Endothelial cell of umbilical vein (primary cell): Measurements from ENCODE around the gene MBTPS1. TPM values are rescaled to one million over a fixed set of nuclear protein-coding genes. Genes with fewer than 3 reads are reported as not detected.

Source experiments
- BruUV-seq: library from RNA; stranded (reverse); fragments of 400-500 nt; replicated peaks from 2 replicates; lab custom pipeline; 2021; lab: Mats Ljungman, UMichigan
- CTCF ChIA-PET: fragments of 300-600, 350-600 bp; sonication (Branson Sonifier 250); formaldehyde crosslinking; loops from one replicate; lab custom pipeline; 2021; ENCODE audit warnings: antibody characterized with exemption, inconsistent platforms; lab: Charles Lee
- POLR2A ChIA-PET: fragments of 300-600, 350-600 bp; sonication (Branson Sonifier 250); formaldehyde crosslinking; loops from one replicate; lab custom pipeline; 2021; ENCODE audit warnings: antibody characterized with exemption, inconsistent platforms; lab: Charles Lee
- DNase-seq: peaks from one replicate; pipeline ENCODE4 v3.0.0-alpha.2; 2011; ENCODE audit warnings: low read depth, low spot score
- FAIRE-seq: peaks from 2 replicates; lab custom pipeline; 2011; peaks lifted over from hg19 to GRCh38; lab: Jason Lieb, UNC
- H2AFZ ChIP-seq: 2 replicates; pipeline ENCODE4 v1.6.0; 2012; ENCODE audit warnings: low read depth, low read length, control low read depth, inconsistent platforms
- H3K27ac ChIP-seq: 2 replicates; pipeline ENCODE4 v1.5.1; 2011; ENCODE audit warnings: low read depth, mild to moderate bottlenecking, control low read depth, low read length, moderate library complexity; ENCODE audit not compliant: insufficient read depth
- H3K27me3 ChIP-seq, 2 experiments: 2 replicates each; pipeline versions ENCODE4 v1.6.0 to v1.6.1; 2011; ENCODE audit warnings: low read length in 2 of 2, mixed read lengths in 1 of 2; ENCODE audit not compliant: control insufficient read depth in 2 of 2, insufficient read depth in 2 of 2
- H3K36me3 ChIP-seq, 2 experiments: 2 replicates in 1 of 2; 3 replicates in 1 of 2; pipeline ENCODE4 v1.5.1; 2011; ENCODE audit warnings: low read length in 2 of 2, mild to moderate bottlenecking in 1 of 2, moderate library complexity in 1 of 2; ENCODE audit not compliant: control insufficient read depth in 2 of 2, insufficient read depth in 2 of 2; ENCODE audit errors: extremely low read depth in 1 of 2
- H3K4me1 ChIP-seq: 3 replicates; pipeline ENCODE4 v1.5.1; 2011; ENCODE audit warnings: mild to moderate bottlenecking, low read length; ENCODE audit not compliant: control insufficient read depth, insufficient read depth; ENCODE audit errors: extremely low read depth
- H3K4me2 ChIP-seq: 2 replicates; pipeline ENCODE4 v1.6.1; 2011; ENCODE audit warnings: low read length, control low read depth, mixed read lengths; ENCODE audit not compliant: insufficient read depth
- H3K4me3 ChIP-seq, 3 experiments: fragments of 200-600 bp in 1 of 3; sonication (generic), shearing (Covaris generic) in 1 of 3; replicated peaks in 1 of 3; 2 replicates each; pipeline ENCODE4 v1.5.1; 2011 to 2016; ENCODE audit warnings: control low read depth in 3 of 3, low read length in 3 of 3, mild to moderate bottlenecking in 2 of 3, inconsistent platforms in 1 of 3, low read depth in 1 of 3, moderate library complexity in 1 of 3; ENCODE audit not compliant: insufficient read depth in 1 of 3
- H3K79me2 ChIP-seq: 2 replicates; pipeline ENCODE4 v1.6.0; 2012; ENCODE audit warnings: low read length, inconsistent platforms; ENCODE audit not compliant: control insufficient read depth, insufficient read depth
- H3K9ac ChIP-seq: replicated peaks from 2 replicates; pipeline ENCODE3; 2011; ENCODE audit warnings: low read length, control low read depth; ENCODE audit not compliant: insufficient read depth; ENCODE audit errors: extremely low read depth
- H3K9me1 ChIP-seq: replicated peaks from 3 replicates; pipeline ENCODE4 v1.6.0; 2011; ENCODE audit warnings: mild to moderate bottlenecking, low read length; ENCODE audit not compliant: control insufficient read depth, insufficient read depth; ENCODE audit errors: extremely low read depth
- H3K9me3 ChIP-seq: replicated peaks from 2 replicates; pipeline ENCODE4 v1.5.1; 2012; ENCODE audit warnings: low read length, inconsistent platforms; ENCODE audit not compliant: control insufficient read depth, insufficient read depth
- H4K20me1 ChIP-seq: replicated peaks from 2 replicates; pipeline ENCODE3; 2011; ENCODE audit warnings: mild to moderate bottlenecking, low read length; ENCODE audit not compliant: control insufficient read depth, insufficient read depth; ENCODE audit errors: extremely low read depth
- EZH2 ChIP-seq: IDR thresholded peaks from 2 replicates; pipeline ENCODE4 v1.6.1; 2012; ENCODE audit warnings: borderline replicate concordance, low read depth, mild to moderate bottlenecking, moderate library complexity, low read length, inconsistent platforms; ENCODE audit not compliant: severe bottlenecking
- FOS ChIP-seq: IDR thresholded peaks from 2 replicates; pipeline ENCODE4 v1.6.1; 2011; ENCODE audit warnings: mild to moderate bottlenecking, low read length, moderate library complexity, borderline replicate concordance; ENCODE audit not compliant: insufficient read depth
- GATA2 ChIP-seq: IDR thresholded peaks from 2 replicates; pipeline ENCODE4 v1.7.0; 2011; ENCODE audit warnings: low read depth, mild to moderate bottlenecking, moderate library complexity, mixed read lengths, low read length; ENCODE audit not compliant: insufficient read length, insufficient read depth
- JUN ChIP-seq: IDR thresholded peaks from 2 replicates; pipeline ENCODE4 v1.6.1; 2011; ENCODE audit warnings: borderline replicate concordance, low read depth; ENCODE audit not compliant: insufficient read length, insufficient read depth
- MAX ChIP-seq: IDR thresholded peaks from 2 replicates; pipeline ENCODE4 v1.6.1; 2011; ENCODE audit not compliant: insufficient read depth, insufficient read length
- MYC ChIP-seq: IDR thresholded peaks from one replicate; pipeline ENCODE4 v1.6.1; 2011; ENCODE audit warnings: mild to moderate bottlenecking, low read depth, low read length
- POLR2A ChIP-seq: IDR thresholded peaks from 2 replicates; pipeline ENCODE4 v1.6.1; 2012; ENCODE audit warnings: low read depth, mild to moderate bottlenecking, control low read depth, low read length
- POLR2AphosphoS5 ChIP-seq: IDR thresholded peaks from 2 replicates; pipeline ENCODE4 v1.6.1; 2012; ENCODE audit warnings: low read depth, mild to moderate bottlenecking, control low read depth, low read length, moderate library complexity; ENCODE audit not compliant: insufficient read depth
- dilution Hi-C: fragments of 300-500 bp; cut with MboI; formaldehyde crosslinking; loops from one replicate; pipeline ENCODE4 v1.15.0; 2019; ENCODE audit warnings: low sequenced_read_pairs; ENCODE audit not compliant: extremely low pct_ligation_motif_present
- intact Hi-C: fragments of 100-400 bp; cut with micrococcal nuclease; formaldehyde crosslinking; loops from one replicate; pipeline ENCODE4 v1.10.0; 2022
- polyA plus RNA-seq, 4 experiments: library from polyadenylated mRNA; depleted of rRNA in 3 of 4; stranded (reverse) in 3 of 4; unstranded in 1 of 4; fragments of >200 nt; gene quantifications; 2 replicates each; pipeline versions ENCODE4 v1.2.1 to v1.2.3, GENCODE V29; 2011 to 2012; ENCODE audit warnings: missing spikeins in 1 of 4
- total RNA-seq: library from RNA; stranded (reverse); gene quantifications from 2 replicates; pipeline ENCODE4 v1.2.3, GENCODE V29; 2021
- TF ChIP-seq, protein P1 (sequence below), 2 donors: IDR thresholded peaks; 1 replicate in 1 of 2; 2 replicates in 1 of 2; pipeline ENCODE4 v1.5.1; 2011; ENCODE audit warnings: low read length in 2 of 2, mild to moderate bottlenecking in 2 of 2, moderate library complexity in 2 of 2, control low read depth in 1 of 2, inconsistent platforms in 1 of 2, low read depth in 1 of 2; ENCODE audit not compliant: insufficient read depth in 1 of 2; ENCODE audit errors: extremely low read depth in 1 of 2

The MBTPS1 gene
- total and polyA plus RNA-seq, 2 donors (not counting 3 experiments of a cell fraction or from before 2014, with no cell fraction given): 82.3 to 99.6 TPM

DNA sequence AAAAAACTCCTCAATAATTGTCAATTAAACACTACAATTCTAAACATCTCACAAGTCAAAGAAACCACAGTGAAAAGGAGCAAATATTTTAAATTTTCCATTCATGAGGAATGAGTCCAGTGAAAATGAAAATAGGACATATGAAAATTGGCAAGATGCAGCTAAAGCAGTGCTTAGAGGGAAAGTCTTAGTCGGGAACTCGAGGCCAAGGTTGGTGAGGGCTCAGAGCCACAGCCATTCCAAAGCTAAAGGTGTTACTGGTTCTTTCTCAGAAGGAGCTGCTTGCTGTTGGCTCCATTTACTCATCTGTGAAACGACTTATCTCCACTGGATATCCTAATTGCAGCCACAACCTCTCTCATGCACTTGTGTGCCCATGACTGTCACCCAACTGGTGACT is 80.6 kb downstream of the MBTPS1 start:
- Histone ChIP-seq H3K9ac (no peak overlapping the region), H3K27me3 (no peaks in the 10 kb centered on the region), H3K36me3 (no peaks in the 10 kb centered on the region), H3K9me1 (no peaks in the 10 kb centered on the region), H4K20me1 (no peaks in the 10 kb centered on the region), H3K4me1 (no peaks in the 10 kb centered on the region), H3K4me2 (no peak overlapping the region), H3K79me2 (no peaks in the 10 kb centered on the region), H3K4me3 (no peak overlapping the region), H3K9me3 (no peaks in the 10 kb centered on the region), H3K27ac (no peak overlapping the region), H2AFZ (no peak overlapping the region)
- ChIA-PET CTCF (no interaction called here), POLR2A (no interaction called here)
- intact Hi-C loops (no loop called here), dilution Hi-C loops (no loop called here)
- BruUV-seq: no TSS peak
- no peak for DNase-seq
- TF ChIP-seq JUN (no peak), FOS (no peak), EZH2 (no peak), MAX (no peak), MYC (no peak), GATA2 (no peak), POLR2A (no peak), POLR2AphosphoS5 (no peak)
- TF ChIP-seq, protein P1, sequence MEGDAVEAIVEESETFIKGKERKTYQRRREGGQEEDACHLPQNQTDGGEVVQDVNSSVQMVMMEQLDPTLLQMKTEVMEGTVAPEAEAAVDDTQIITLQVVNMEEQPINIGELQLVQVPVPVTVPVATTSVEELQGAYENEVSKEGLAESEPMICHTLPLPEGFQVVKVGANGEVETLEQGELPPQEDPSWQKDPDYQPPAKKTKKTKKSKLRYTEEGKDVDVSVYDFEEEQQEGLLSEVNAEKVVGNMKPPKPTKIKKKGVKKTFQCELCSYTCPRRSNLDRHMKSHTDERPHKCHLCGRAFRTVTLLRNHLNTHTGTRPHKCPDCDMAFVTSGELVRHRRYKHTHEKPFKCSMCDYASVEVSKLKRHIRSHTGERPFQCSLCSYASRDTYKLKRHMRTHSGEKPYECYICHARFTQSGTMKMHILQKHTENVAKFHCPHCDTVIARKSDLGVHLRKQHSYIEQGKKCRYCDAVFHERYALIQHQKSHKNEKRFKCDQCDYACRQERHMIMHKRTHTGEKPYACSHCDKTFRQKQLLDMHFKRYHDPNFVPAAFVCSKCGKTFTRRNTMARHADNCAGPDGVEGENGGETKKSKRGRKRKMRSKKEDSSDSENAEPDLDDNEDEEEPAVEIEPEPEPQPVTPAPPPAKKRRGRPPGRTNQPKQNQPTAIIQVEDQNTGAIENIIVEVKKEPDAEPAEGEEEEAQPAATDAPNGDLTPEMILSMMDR (IDR thresholded peaks at IDR 0.05; ENCODE audit: extremely low read depth in 1 of 2, insufficient read depth in 1 of 2, low read depth in 1 of 2, low read length in 2 of 2): no peak
- no peak for FAIRE-seq
